ENCODE measurements around the gene IQCE. TPM values are rescaled to one million over a fixed set of nuclear protein-coding genes. Genes with fewer than 3 reads are reported as not detected.

Gene IQCE, protein sequence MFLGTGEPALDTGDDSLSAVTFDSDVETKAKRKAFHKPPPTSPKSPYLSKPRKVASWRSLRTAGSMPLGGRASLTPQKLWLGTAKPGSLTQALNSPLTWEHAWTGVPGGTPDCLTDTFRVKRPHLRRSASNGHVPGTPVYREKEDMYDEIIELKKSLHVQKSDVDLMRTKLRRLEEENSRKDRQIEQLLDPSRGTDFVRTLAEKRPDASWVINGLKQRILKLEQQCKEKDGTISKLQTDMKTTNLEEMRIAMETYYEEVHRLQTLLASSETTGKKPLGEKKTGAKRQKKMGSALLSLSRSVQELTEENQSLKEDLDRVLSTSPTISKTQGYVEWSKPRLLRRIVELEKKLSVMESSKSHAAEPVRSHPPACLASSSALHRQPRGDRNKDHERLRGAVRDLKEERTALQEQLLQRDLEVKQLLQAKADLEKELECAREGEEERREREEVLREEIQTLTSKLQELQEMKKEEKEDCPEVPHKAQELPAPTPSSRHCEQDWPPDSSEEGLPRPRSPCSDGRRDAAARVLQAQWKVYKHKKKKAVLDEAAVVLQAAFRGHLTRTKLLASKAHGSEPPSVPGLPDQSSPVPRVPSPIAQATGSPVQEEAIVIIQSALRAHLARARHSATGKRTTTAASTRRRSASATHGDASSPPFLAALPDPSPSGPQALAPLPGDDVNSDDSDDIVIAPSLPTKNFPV
- total RNA-seq: 1 to 10 TPM; 6.7 to 9.0 TPM
- 9.9 to 22.9 reads per million in 2 donors for total RNA-seq

DNA sequence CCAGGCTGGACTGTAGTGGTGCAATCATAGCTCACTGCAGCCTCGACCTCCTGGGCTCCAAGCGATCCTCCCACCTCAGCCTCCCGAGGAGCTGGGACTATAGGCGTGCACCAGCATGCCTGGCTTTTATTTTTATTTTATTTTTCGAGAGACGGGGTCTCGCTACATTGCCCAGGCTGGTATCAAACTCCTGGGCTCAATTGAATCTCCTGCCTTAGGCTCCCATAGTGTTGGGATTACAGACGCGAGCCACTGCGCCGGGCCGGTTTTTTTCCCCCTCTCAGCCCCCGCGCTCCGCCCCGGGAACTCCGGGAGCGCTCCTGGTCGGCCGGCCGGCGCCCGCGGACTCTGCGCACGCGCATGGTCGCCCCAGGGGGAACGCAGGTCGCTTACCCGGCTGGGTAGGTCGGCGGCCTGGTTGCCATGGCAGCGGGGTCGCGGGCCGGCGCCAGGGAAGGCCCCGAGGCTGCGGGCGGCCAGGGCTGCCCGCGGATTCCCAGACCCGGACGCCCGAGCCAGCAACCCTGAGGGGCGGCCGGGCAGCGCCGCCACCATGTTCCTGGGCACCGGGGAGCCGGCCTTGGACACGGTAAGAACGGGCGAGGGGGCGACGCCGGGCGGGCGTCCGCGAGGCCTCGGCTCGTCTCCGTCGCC, at the start of gene IQCE:
TSS of gene IQCE (plus strand) at position 351 of the 654 bp plus-strand sequence. CDS start at position 554, 203 bp downstream.
- H3K9me3 ChIP-seq (ENCODE audit: control insufficient read depth, low read length, poor library complexity, severe bottlenecking): no peaks in the 10 kb centered on the region
- Mint-ChIP-seq H3K4me1 (peaks cover 26% of the 10 kb centered on the region), H3K27ac (no peak within 1 kb of the TSS), H3K4me3 (peak within 1 kb of the TSS; percentile 77), H3K36me3 (ENCODE audit: low read depth) (no peaks in the 10 kb centered on the region), H3K27me3 (no peaks in the 10 kb centered on the region)
- peak; percentile 79 to 87 (median 81) for DNase-seq
- ATAC-seq: peak; percentile 58

DNA sequence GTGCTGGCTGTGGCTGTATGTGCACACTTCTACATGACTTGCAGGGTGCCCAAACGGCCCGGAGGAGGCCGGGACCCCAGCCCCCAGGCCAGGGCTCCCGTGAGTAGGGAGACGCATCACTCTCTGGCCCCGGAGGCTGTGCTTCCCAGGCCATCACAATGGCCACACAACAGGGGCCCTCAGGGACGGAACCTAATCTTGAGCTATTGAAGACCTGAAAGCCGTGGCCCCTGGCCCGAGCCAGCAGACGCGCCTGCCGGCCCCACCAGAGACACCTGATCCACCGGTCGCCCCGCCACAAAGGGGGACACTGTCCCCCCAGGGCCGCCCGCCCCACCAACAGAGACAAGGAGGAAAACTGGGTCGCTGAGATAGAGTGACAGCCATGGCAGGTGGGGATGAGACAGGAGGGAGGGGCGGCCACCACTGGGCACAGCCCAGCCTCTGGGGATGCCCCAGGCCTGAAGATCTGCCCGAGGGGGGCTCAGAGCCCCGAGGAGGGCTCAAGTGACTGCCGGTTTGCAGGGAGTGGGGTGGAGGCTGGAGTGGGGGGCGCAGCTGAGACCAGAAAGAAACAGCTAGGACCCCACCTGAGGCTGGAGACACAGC, 49.4 kb upstream of the IQCE start:
- ATAC-seq: no peak
- no peak for DNase-seq
- Mint-ChIP-seq H3K36me3 (ENCODE audit: low read depth) (no peaks in the 10 kb centered on the region), H3K4me1 (peaks cover 42% of the 10 kb centered on the region), H3K4me3 (peak overlapping the region; percentile 87), H3K27ac (peak overlapping the region; percentile 93), H3K27me3 (no peaks in the 10 kb centered on the region)
- H3K9me3 ChIP-seq (ENCODE audit: control insufficient read depth, low read length, poor library complexity, severe bottlenecking): no peaks in the 10 kb centered on the region

DNA sequence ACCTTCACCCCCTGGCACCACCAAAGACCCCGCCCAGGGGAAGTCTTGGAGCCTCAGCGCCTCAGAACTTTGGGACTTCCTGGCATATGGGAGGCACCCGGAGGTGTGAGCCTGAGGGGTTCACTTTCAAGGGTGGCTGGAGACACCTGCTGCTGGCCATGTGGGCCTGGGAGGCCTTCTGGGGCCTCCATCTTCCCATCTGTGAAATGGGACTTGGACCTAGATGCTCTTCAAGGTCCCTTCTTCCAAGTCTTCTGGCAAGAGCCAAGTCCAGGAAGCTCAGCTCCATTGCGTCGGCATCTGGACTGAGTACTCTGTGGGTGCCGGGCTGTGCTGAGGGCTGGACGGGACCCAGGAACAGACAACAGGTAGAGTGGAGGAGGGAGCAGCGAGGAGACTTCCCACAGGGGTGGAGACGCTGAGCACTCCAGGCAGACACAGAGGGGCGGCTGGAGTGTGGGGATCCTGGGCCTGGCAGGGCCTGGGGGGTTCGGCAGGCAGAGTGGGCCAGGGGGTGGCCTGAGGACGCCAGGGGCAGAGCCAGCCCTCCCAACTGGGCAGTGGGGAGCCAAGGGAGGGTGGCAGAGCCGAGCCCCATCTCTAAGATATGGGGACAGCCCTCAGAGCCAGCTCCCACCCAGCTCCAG, 48.5 kb upstream of the IQCE start:
- DNase-seq (no peak), ATAC-seq (no peak)
- H3K4me3 Mint-ChIP-seq: peak overlapping the region; percentile 86
- peak overlapping the region; percentile 93 for H3K27ac Mint-ChIP-seq
- no peaks in the 10 kb centered on the region for H3K9me3 ChIP-seq (ENCODE audit: control insufficient read depth, low read length, poor library complexity, severe bottlenecking)
- peaks cover 42% of the 10 kb centered on the region for H3K4me1 Mint-ChIP-seq
- no peaks in the 10 kb centered on the region for H3K36me3 Mint-ChIP-seq (ENCODE audit: low read depth)
- H3K27me3 Mint-ChIP-seq: no peaks in the 10 kb centered on the region

DNA sequence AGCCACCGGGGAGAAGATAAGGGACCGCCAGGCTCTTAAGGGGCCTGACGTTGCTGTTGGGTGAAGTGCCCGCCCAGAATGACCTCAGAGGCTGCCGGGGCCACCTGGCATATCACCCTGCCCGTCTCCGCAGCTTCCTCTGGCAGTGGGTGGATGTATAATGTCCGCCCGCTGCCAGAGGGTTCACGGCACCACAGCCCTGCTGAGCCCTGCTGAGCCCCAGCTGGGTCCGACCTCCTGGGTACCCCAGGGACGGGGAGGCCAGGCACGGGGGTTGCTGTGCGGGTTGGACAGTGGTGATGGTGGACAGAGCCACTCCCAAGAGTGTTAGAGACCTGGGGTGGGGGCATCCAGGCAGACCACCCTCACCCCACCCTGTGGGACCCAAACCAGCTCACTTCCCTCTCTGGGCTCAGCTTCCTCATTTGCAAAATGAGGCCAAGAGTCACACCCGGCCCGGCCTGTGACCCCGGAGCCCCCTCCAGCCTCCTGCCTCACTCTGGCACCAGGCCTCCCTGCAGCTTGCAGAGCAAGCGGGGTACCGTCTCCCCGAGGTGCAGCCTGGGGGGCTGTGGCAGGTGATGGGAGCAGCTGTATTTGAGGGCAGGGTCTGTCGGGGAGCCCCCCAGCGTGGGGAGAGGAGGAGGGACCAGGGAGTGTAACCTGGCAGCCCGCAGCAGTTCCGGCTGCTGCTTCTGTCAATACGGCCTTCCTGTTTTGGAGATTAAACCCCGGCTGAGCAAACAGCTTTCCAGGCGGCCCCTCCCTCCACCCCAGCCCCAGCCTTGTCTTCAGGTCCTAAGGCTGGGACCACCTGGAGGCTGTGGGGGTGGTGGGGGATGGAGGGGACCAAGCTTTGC, 47.6 kb upstream of the IQCE start:
- H3K27me3 Mint-ChIP-seq: no peaks in the 10 kb centered on the region
- ATAC-seq (peak; percentile 43), DNase-seq (peak in 1 of 3 donors; percentile 50)
- H3K36me3 Mint-ChIP-seq (ENCODE audit: low read depth): no peaks in the 10 kb centered on the region
- H3K4me3 Mint-ChIP-seq: peak overlapping the region; percentile 86
- H3K4me1 Mint-ChIP-seq: peaks cover 42% of the 10 kb centered on the region
- H3K9me3 ChIP-seq (ENCODE audit: control insufficient read depth, low read length, poor library complexity, severe bottlenecking): no peaks in the 10 kb centered on the region
- H3K27ac Mint-ChIP-seq: peak overlapping the region; percentile 93

DNA sequence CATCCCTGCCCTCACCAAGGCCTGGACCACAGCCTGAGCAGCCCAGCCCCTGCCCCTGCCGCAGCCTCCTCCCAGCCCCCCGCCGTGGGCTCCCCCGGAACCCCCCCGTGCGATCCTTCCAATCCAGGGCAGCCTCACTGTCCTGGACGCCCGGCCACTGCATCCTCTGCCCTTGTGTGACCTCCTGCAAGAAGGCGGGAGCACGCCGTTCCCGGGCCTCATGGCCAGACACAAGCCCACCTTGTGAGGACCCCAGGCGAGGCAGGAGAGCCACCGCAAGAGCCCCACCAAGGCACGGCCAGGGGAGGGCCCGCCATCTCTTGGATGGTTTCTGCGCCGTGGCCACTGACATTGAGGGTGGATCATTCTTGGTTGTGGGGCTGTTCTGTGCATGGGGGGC, 47.0 kb upstream of the IQCE start:
- no peaks in the 10 kb centered on the region for H3K9me3 ChIP-seq (ENCODE audit: control insufficient read depth, low read length, poor library complexity, severe bottlenecking)
- Mint-ChIP-seq H3K27ac (peak overlapping the region; percentile 93), H3K27me3 (no peaks in the 10 kb centered on the region), H3K4me1 (peaks cover 42% of the 10 kb centered on the region), H3K36me3 (ENCODE audit: low read depth) (no peaks in the 10 kb centered on the region), H3K4me3 (peak overlapping the region; percentile 86)
- DNase-seq (no peak), ATAC-seq (no peak)

DNA sequence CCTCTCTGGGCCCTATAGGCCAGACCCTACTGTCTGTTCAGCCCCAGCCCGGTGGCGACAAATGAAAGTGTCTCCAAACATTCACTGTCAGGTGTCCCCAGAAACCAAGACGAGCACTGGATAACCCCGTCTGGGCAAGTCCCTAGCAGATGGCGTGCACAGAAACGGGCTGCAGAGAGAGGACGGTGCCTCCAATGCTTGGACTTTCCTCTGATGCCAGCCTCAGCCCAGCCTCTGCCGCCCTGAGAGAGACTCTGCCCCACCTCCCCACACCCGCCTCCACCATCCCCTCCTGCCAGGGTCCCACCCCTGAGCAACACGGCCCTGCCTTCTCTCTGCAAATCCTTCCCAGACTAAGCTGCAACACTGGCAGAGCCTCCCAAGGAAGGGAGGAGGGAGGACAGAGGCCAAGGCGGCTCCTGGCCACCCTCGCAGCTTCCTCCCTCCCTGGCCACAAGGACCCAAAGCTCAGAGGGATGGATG, 46.6 kb upstream of the IQCE start:
- Mint-ChIP-seq H3K36me3 (ENCODE audit: low read depth) (no peaks in the 10 kb centered on the region), H3K4me1 (peaks cover 44% of the 10 kb centered on the region), H3K27ac (peak overlapping the region; percentile 93), H3K4me3 (peak overlapping the region; percentile 86), H3K27me3 (no peaks in the 10 kb centered on the region)
- no peaks in the 10 kb centered on the region for H3K9me3 ChIP-seq (ENCODE audit: control insufficient read depth, low read length, poor library complexity, severe bottlenecking)
- DNase-seq (no peak), ATAC-seq (peak; percentile 22)

DNA sequence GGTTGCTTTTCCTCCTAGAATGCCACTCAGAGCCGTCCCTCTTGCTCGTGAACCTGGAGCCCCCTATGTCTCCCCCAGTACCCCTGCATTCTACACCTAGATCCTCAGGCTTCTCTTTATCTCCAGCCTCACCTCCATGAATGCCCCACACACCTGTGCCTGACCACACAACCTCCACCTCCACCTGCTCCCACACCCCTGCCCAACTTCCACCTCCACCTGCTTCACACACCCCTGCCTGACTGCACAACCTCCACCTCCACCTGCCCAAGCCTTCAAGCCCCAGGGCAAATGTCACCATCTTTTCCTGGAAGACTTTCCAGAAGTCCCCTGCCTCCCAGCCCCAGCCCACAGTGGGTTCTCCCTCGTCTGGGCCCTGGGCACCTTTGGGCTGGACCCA, 46.1 kb upstream of the IQCE start:
- H3K4me3 Mint-ChIP-seq: peak overlapping the region; percentile 86
- peak overlapping the region; percentile 93 for H3K27ac Mint-ChIP-seq
- DNase-seq (no peak), ATAC-seq (no peak)
- peaks cover 48% of the 10 kb centered on the region for H3K4me1 Mint-ChIP-seq
- H3K27me3 Mint-ChIP-seq: no peaks in the 10 kb centered on the region
- no peaks in the 10 kb centered on the region for H3K36me3 Mint-ChIP-seq (ENCODE audit: low read depth)
- H3K9me3 ChIP-seq (ENCODE audit: control insufficient read depth, low read length, poor library complexity, severe bottlenecking): no peaks in the 10 kb centered on the region

DNA sequence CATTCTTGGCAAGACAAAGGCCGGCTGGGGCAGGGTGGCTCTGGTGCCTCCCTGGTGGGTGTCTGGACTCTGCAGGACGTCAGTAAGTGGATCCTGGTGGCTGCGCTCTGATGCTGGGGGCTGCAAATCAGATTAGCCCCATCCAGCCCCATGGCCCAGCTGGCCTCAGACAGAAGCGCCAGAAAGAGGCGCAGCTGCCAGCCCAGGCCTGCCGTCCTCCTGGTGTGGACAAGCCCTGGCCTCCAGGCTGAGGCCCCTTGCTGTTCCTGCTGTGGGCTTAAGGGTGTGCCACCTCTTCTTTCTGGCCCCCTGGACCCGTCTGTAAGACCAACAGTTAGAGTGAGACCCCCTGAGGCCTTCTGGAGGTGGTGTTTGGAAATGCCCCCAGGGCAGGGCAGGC, 45.1 kb upstream of the IQCE start:
- no peak for ATAC-seq
- peaks cover 44% of the 10 kb centered on the region for H3K4me1 Mint-ChIP-seq
- H3K27ac Mint-ChIP-seq: peak overlapping the region; percentile 93
- no peaks in the 10 kb centered on the region for H3K27me3 Mint-ChIP-seq
- no peak for DNase-seq
- no peak overlapping the region for H3K4me3 Mint-ChIP-seq
- H3K9me3 ChIP-seq (ENCODE audit: control insufficient read depth, low read length, poor library complexity, severe bottlenecking): no peaks in the 10 kb centered on the region
- H3K36me3 Mint-ChIP-seq (ENCODE audit: low read depth): no peaks in the 10 kb centered on the region

DNA sequence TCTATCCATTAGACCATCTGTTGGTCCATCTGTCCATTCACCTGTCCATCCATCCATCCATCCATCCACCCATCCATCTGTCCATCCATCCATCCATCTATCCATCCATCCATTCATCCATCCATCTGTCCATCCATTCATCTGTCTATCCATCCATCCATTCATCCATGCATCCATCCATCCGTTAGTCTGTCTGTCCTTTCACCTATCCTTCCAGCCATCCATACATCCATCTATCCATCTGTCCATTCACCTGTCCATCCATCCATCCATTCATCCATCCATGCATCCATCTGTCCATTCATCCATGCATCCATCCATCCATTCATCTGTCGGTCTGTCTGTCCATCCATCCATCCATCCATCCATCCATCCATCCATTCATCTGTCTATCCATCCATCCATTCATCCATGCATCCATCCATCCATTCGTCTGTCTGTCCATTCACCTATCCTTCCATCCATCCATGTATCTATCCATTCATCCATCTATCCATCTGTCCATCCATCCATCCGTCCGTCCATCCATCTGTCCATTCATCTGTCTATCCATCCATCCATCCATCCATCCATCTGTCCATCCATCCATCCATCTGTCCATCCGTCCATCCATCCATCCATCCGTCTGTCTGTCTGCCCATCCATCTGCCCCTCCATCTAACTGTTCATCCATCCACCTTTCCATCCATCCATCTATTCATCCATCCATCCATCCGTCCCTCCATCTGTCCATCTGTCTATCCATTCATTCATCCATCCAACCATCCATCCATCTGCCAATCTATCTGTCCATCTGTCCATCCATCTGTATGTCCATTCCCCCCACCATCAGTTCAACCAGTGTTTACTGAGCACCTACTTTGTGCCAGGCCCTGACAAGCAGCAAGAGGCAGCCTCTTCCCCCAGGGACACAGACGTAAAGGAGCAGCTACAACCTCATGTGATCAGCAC, 44.0 kb upstream of the IQCE start:
- H3K4me1 Mint-ChIP-seq: peaks cover 34% of the 10 kb centered on the region
- no peak overlapping the region for H3K4me3 Mint-ChIP-seq
- no peaks in the 10 kb centered on the region for H3K27me3 Mint-ChIP-seq
- H3K9me3 ChIP-seq (ENCODE audit: control insufficient read depth, low read length, poor library complexity, severe bottlenecking): no peaks in the 10 kb centered on the region
- no peaks in the 10 kb centered on the region for H3K36me3 Mint-ChIP-seq (ENCODE audit: low read depth)
- DNase-seq (no peak), ATAC-seq (no peak)
- no peak overlapping the region for H3K27ac Mint-ChIP-seq

DNA sequence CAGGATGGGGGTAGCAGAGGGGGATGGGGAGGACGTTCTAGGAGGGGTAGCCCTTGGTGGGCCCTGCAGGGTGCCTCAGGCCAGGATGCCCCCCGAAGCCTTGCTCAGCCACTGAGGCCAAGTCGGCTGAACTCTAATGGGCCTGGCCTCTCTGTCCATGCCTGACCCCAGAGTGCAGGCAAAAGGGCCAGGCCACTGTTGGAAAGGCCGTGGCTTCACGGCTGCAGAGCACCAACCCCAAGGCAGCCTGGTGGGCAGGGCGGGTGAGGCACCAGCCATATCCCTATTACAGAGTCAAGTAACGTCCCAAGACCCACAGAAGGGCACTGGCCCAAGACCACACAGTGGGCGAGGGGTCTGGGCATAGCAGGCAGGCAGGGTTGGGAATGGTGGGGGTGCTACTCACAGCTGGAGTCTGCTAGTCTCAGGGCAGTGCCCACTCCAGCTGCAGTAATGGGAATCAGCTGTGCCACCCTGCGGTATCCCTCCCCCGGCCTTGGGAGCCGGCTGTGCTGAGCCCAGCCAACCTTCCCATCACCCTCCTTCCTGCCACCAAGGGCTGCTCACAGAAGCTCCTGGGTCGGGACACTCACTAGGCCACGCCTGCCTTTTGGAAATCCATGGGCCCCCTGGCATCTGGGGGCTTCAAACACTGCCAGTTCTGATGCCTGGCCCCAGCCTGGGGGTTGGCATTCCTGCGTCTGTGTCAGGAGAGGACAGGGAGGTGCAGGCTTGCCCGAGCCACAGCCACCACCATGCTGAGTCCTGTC, 43.2 kb upstream of the IQCE start:
- Mint-ChIP-seq H3K4me3 (no peak overlapping the region), H3K27me3 (no peaks in the 10 kb centered on the region), H3K4me1 (peaks cover 30% of the 10 kb centered on the region), H3K27ac (no peak overlapping the region), H3K36me3 (ENCODE audit: low read depth) (no peaks in the 10 kb centered on the region)
- no peaks in the 10 kb centered on the region for H3K9me3 ChIP-seq (ENCODE audit: control insufficient read depth, low read length, poor library complexity, severe bottlenecking)
- no peak for ATAC-seq
- DNase-seq: no peak

DNA sequence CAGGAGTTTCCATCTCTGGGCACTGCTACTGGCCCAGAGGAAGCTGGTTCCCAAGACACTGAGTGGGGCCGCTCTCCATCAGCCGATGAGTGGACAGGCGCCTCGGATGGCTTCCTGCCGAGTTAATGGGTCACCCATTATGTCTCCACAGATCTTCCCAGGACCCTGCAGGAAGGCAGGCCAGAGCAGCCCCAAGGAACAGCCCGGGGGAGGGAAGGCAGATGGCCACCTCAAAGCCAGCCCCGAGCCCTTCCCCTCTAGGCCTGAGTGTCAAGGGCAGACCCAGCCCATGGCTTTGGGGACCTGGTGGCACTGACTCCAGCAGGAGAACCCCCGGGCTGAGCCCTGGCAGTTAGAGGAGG, 42.6 kb upstream of the IQCE start:
- peaks cover 28% of the 10 kb centered on the region for H3K4me1 Mint-ChIP-seq
- H3K4me3 Mint-ChIP-seq: no peak overlapping the region
- no peak for ATAC-seq
- no peaks in the 10 kb centered on the region for H3K27me3 Mint-ChIP-seq
- H3K27ac Mint-ChIP-seq: no peak overlapping the region
- H3K36me3 Mint-ChIP-seq (ENCODE audit: low read depth): no peaks in the 10 kb centered on the region
- DNase-seq: no peak
- H3K9me3 ChIP-seq (ENCODE audit: control insufficient read depth, low read length, poor library complexity, severe bottlenecking): no peaks in the 10 kb centered on the region
